ENCODE data around the gene SLCO3A1.

SLCO3A1 gene

GRCh38 chr15:91862891-91863504, 9.5 kb downstream of the SLCO3A1 start:
- DNase-seq = no peak

GRCh38 chr15:91863621-91864255, 10.2 kb downstream of the SLCO3A1 start:
- DNase-seq = no peak

GRCh38 chr15:91864664-91865063, 11.2 kb downstream of the SLCO3A1 start:
- DNase-seq = no peak

- DNase-seq = no peak
These were observed 12.0 kb downstream of the SLCO3A1 start for GRCh38 chr15:91865486-91865885.

GRCh38 chr15:91865950-91866349, 12.4 kb downstream of the SLCO3A1 start:
- DNase-seq = no peak

GRCh38 chr15:91866371-91866905, 12.9 kb downstream of the SLCO3A1 start:
- DNase-seq = no peak

- no peak for DNase-seq
These were observed 13.5 kb downstream of the SLCO3A1 start for GRCh38 chr15:91866971-91867372.

GRCh38 chr15:91867581-91868026, 14.1 kb downstream of the SLCO3A1 start:
- peak; percentile 77 for DNase-seq

- DNase-seq = no peak
These were observed 17.5 kb downstream of the SLCO3A1 start for GRCh38 chr15:91870876-91871537.

GRCh38 chr15:91871837-91872236, 18.3 kb downstream of the SLCO3A1 start:
- no peak for DNase-seq

GRCh38 chr15:91872356-91873137, 19.0 kb downstream of the SLCO3A1 start:
- no peak for DNase-seq

- DNase-seq = no peak
These were observed 19.6 kb downstream of the SLCO3A1 start for GRCh38 chr15:91873138-91873536.

- DNase-seq = no peak
These were observed 20.7 kb downstream of the SLCO3A1 start for GRCh38 chr15:91874171-91874570.

- no peak for DNase-seq
These were observed 21.6 kb downstream of the SLCO3A1 start for GRCh38 chr15:91874992-91875660.

- DNase-seq = no peak
These were observed 22.7 kb downstream of the SLCO3A1 start for GRCh38 chr15:91876187-91876586.

- no peak for DNase-seq
These were observed 24.9 kb downstream of the SLCO3A1 start for GRCh38 chr15:91878319-91878870.

- DNase-seq = no peak
These were observed 25.6 kb downstream of the SLCO3A1 start for GRCh38 chr15:91879158-91879557.

GRCh38 chr15:91880373-91880772, 26.9 kb downstream of the SLCO3A1 start:
- DNase-seq = no peak

- no peak for DNase-seq
These were observed 28.2 kb downstream of the SLCO3A1 start for GRCh38 chr15:91881569-91882297.

- no peak for DNase-seq
These were observed 29.5 kb downstream of the SLCO3A1 start for GRCh38 chr15:91882858-91883586.

GRCh38 chr15:91884606-91885005, 31.1 kb downstream of the SLCO3A1 start:
- DNase-seq = no peak

All from right hindlimb (tissue), 1 donor.